ENCODE measurements around the gene CIZ1. TPM values are rescaled to one million over a fixed set of nuclear protein-coding genes. Genes with fewer than 3 reads are reported as not detected.
A peak's percentile ranks its signal among the peaks of the same experiment; 100 is the strongest.

CIZ1 gene
- polyA plus RNA-seq, 1 experiment = 26.9 TPM

DNA sequence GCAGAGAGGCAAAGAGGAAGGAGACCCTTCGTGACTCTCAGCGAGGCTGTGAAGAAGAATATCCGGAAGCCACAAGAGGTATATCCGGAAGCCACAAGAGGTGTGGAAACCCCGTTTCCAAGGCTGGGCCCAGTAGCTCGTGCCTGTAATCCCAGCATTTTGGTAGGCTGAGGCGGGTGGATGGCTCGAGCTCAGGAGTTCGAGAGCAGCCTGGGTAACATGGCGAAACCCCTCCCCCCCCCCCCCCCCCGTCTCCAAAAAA is 31.9 kb downstream of the CIZ1 start:
- POLR2A ChIA-PET = interaction anchor here (0.6 to 1.4 kb wide), 6 partner anchors 9 to 261 kb away, joined by 3 read pairs; no protein-coding TSS in a partner anchor

DNA sequence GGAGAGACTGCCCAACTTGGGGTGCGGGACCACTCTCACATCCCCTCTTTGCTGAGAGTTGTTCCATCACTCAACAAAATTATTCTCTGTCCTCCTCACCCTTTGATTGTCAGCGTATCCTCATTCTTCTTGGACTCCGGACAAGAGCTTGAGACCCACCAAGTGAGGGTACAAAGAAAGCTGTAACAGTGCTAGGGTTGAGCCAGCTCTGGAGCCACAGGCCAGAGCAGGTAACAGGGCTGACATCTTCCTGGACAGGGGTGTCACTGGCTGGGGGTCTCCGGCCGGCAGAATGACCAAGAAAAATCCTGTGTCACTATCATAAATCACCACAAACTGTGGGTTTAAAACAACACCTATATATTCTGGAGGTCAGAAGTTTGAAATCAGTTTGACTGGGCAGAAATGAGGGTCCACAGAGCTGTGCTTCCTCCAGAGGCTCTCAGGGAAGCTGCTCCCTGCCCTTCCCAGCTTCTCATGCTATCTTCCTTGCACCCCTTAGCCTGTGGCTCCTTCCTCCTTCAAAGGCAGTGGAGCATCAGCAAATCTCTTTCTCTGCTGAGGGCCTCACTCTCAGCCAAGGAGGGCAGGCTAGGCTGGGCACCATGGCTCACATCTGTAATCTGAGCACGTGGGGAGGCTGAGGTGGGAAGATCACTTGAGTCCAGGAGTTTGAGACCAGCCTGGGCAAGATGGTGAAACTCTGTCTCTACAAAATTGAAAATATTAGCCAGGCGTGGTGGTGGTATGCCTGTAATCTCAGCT is 35.5 kb downstream of the CIZ1 start:
- TF ChIP-seq, protein P1, sequence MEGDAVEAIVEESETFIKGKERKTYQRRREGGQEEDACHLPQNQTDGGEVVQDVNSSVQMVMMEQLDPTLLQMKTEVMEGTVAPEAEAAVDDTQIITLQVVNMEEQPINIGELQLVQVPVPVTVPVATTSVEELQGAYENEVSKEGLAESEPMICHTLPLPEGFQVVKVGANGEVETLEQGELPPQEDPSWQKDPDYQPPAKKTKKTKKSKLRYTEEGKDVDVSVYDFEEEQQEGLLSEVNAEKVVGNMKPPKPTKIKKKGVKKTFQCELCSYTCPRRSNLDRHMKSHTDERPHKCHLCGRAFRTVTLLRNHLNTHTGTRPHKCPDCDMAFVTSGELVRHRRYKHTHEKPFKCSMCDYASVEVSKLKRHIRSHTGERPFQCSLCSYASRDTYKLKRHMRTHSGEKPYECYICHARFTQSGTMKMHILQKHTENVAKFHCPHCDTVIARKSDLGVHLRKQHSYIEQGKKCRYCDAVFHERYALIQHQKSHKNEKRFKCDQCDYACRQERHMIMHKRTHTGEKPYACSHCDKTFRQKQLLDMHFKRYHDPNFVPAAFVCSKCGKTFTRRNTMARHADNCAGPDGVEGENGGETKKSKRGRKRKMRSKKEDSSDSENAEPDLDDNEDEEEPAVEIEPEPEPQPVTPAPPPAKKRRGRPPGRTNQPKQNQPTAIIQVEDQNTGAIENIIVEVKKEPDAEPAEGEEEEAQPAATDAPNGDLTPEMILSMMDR (IDR thresholded peaks at IDR 0.05; ENCODE audit: low read depth, low read length) = no peak
- ChIA-PET POLR2A (no interaction called here), CTCF (no interaction called here)
- DNase-seq (ENCODE audit: low read depth, low spot score) = no peak
- Histone ChIP-seq H3K4me3 (ENCODE audit: low read depth, low read length) (no peak overlapping the region), H3K27me3 (ENCODE audit: control insufficient read depth, insufficient read depth, low read length) (peaks cover 5% of the 10 kb centered on the region), H3K9me3 (ENCODE audit: control insufficient read depth, insufficient read depth, low read length) (no peaks in the 10 kb centered on the region; the same call in 1 of the 2 replicates), H3K27ac (ENCODE audit: low read depth, low read length) (no peak overlapping the region)

More for the DNA sequence above, 31.9 kb downstream of the CIZ1 start:
- Histone ChIP-seq H3K27me3 (ENCODE audit: control insufficient read depth, insufficient read depth, low read length) (peaks cover 5% of the 10 kb centered on the region), H3K4me3 (ENCODE audit: low read depth, low read length) (peak overlapping the region; percentile 64), H3K27ac (ENCODE audit: low read depth, low read length) (no peak overlapping the region), H3K9me3 (ENCODE audit: control insufficient read depth, insufficient read depth, low read length) (no peaks in the 10 kb centered on the region; the same call in 1 of the 2 replicates)
- TF ChIP-seq, protein P1 (IDR thresholded peaks at IDR 0.05; ENCODE audit: low read depth, low read length) = no peak
- DNase-seq (ENCODE audit: low read depth, low spot score) = no peak
- CTCF ChIA-PET = interaction anchor here (1.0 to 1.1 kb wide), 2 partner anchors 31 to 42 kb away, joined by 4 read pairs; no protein-coding TSS in a partner anchor

DNA sequence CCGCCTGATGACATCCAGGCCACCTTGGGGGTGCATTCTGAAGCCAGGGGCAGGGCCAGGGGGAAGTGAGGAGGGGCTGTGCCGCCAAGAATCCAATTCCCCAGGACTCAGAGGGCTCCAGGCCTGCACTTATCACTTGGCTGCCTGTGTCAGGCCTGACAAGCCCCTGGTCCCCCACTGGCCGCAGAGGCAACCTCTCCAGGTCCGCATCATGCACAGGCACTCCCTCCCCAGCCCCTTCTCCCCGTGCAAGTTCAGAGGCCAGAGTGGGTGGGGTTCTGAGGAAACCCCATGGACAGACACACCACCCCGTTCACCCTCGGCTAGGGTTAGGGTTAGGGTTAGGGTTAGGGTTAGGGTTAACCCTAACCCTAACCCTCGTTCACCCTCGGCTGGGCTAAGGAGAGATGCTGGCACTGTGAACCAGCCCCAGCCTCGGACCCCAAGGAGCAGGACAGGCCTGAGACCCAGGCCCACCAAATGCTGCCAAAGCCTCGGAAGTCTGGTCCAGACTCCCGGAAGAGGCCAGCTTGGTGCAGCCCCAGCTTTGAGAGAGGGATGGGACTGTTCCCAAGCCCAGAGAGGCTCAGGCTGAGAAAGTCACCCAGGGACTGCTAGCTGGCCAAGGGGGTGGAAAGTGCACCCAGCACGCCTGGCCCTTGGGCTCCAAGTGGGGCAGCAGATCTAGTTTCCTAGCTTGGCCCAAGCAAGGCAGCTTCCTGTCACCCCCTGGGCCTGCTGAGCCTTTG is 37.3 kb downstream of the CIZ1 start:
- ChIA-PET CTCF (interaction anchor here (1.2 kb wide), 1 partner anchor 36 kb away, joined by 10 read pairs; no protein-coding TSS in a partner anchor), POLR2A (no interaction called here)
- DNase-seq (ENCODE audit: low read depth, low spot score) = no peak
- H3K9me3 ChIP-seq (ENCODE audit: control insufficient read depth, insufficient read depth, low read length) = no peaks in the 10 kb centered on the region
- no peak overlapping the region for H3K27ac ChIP-seq (ENCODE audit: low read depth, low read length)
- H3K4me3 ChIP-seq (ENCODE audit: low read depth, low read length) = no peak overlapping the region
- H3K27me3 ChIP-seq (ENCODE audit: control insufficient read depth, insufficient read depth, low read length) = peaks cover 5% of the 10 kb centered on the region
- TF ChIP-seq, protein P1 (IDR thresholded peaks at IDR 0.05; ENCODE audit: low read depth, low read length) = no peak

DNA sequence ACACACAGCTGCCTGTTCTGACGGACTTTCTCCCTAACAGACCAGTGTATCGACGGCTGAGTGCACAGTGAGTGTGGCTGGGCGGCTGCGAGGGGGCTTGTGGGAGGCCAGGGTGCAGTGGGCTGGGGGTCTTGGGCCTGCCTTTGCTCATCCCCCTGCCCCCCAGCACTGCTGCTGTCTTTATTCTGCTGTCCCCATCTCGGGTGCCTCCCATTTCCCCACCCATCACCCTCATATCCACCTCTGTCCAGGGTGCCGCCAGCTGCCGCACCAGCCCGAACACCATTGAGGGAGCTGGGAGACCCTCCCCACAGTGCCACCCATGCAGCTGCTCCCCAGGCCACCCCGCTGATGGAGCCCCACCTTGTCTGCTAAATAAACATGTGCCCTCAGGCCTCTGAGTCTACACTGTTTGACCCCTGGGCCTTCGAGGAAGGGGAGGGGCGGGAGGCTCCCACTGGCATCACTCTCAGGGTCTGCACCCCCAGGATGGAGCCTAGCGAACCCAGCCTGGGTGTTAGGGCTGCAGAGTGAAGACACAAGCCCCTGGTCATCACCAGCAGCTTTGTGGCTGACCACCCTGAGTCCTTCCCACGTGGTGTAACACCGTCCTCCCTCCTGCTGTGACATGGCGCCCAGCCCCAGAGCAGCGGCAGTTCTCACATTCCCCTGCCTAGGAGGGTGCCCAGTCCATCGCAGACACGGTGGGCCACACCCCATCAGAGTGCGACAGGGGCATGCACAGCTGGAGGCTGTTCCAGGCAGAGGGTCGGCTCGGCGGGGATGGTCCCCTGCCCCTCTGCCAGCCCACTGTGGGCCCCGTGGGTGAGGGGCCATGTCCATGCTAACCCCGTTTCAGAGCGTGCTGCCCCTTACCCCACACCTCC is 38.1 kb downstream of the CIZ1 start:
- CTCF ChIA-PET = no interaction called here
- Histone ChIP-seq H3K27me3 (ENCODE audit: control insufficient read depth, insufficient read depth, low read length) (peaks cover 7% of the 10 kb centered on the region), H3K4me3 (ENCODE audit: low read depth, low read length) (no peak overlapping the region), H3K27ac (ENCODE audit: low read depth, low read length) (no peak overlapping the region), H3K9me3 (ENCODE audit: control insufficient read depth, insufficient read depth, low read length) (no peaks in the 10 kb centered on the region)
- TF ChIP-seq, protein P1 (IDR thresholded peaks at IDR 0.05; ENCODE audit: low read depth, low read length) = no peak
- POLR2A ChIA-PET = no interaction called here
- no peak for DNase-seq (ENCODE audit: low read depth, low spot score)
